ENCODE data around the gene QPCTL. TPM values are rescaled to one million over a fixed set of nuclear protein-coding genes. Genes with fewer than 3 reads are reported as not detected.
"Not testable (repeated sequence)": the region's sequence is repeated elsewhere in the genome, so short reads cannot be mapped to it uniquely, and the experiment has no call there.

QPCTL gene
- polyA plus RNA-seq, 1 donor: 9.6 TPM

DNA sequence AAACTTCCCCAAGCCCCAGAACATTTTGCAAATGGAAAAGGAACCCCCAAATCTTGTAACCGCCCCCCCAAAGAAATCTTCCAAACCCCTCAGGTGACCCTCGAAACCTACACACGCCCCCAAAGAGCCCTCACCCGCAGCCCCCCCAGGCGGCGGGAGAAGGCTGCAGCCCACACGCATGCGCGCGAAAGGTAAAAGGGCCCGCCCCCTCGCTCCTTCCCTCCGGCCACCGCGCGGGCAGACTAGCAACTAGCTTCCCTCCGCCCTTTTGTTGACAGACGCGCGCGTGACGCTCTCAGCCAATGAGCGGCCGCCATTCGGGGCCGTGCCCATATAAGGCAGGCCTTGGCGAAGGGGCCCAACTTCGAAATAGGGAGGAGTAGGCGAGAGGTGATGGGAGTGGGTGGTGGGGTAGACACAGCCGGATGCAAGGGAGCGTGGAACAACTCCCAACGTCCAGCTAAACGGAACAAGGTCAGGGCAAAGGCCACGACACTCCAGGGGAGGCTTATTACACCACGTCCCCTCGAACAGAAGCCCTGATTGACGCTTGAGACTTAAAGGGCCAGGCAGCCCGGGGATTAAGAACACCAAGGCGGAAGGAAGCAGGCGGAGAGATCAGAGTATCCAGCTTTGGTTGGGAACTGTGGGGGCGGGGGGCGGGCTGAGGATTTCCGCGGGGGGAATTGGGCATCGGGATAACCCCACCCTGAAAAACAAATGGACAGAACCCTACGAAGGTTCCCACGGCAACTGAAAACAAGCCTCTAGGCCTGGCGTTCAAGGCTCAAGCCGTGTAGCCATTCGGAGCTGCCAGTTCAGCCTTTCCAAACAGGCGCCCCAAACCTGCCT, 24.9 kb downstream of the QPCTL start:
- peak; percentile 99 for DNase-seq

DNA sequence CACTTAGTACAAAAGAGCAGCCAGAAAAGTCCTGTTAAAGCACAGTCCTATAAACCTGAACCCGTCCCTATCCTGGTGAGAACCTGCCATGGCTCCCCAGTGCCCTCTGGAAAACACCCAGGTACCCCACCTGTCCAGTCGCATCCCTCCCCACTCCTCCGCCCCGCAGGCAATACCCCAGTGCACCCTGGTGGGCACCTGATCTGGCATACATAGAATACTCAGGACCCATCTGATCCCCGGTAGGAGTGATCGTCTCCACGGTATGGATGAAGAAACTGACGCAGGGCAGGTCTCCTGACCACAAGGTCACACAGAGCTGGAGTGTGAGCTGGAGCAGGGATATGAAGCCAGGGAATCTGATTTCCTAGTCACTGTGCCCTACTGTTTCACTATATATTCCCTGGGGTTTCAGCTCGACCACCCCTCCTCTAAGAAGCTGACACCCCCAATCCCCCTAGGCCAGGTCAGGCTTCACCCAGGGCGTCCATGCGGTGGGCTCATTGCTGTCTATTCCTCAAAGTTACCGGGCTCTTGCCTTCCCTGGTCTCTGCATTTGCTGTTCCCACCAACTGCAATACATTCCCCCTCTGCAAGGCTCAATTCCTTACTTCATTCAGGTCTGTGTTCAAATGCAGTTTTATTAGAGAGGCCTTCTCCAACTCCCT, 25.7 kb downstream of the QPCTL start:
- no peak for DNase-seq

DNA sequence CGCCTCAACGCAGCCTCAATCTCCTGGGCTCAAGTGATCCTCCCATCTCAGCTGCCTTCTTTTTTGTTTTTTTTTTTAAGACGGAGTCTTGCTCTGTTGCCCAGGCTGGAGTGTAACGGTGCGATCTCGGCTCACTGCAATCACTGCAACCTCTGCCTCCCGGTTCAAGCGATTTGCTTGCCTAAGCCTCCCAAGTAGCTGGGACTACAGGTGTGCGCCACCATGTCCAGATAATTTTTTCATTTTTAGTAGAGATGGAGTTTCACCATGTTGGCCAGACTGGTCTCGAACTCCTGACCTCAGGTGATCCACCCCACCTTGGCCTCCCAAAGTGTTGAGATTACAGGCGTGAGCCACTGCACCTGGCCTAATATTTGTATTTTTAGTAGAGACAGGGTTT, 27.6 kb downstream of the QPCTL start:
- not testable (repeated sequence) for DNase-seq

DNA sequence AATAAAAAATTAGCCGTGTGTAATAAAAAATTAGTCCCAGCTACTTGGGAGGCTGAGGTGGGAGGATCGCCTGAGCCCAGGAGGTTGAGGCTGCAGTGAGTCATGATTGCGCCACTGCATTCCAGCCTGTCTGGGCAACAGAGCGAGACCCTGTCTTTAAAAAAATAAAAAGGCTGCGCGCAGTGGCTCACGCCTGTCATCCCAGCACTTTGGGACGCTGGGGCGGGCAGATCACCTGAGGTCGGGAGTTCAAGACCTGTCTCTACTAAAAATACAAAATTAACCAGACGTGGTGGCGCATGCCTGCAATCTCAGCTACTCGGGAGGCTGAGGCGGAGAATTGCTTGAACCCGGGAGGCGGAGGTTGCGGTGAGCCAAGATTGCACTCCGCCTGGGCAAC, 36.2 kb downstream of the QPCTL start:
- DNase-seq: not testable (repeated sequence)

DNA sequence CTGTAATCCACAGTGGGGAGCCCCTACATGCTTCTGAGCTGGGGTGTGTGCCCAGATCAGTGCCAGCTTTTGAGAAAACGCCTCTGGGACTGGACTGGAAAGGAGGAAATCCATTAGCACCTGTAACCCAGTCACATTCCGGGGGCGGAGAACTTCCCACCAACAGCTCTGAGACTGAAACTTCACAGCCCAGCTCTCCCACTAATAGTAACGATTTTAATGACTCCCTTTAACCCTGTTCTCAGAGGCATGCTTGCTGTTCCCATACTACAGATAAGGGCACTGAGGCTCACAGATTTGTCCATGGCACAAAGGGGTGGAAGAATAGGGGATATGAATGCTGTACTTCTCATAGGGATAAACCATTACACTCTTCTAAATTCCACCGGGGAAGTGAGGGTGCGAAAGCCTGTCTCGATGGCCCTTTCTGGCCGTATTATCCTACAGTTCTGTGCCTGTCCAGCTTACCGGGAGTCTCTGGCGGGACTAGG, 37.4 kb downstream of the QPCTL start:
- no peak for DNase-seq

DNA sequence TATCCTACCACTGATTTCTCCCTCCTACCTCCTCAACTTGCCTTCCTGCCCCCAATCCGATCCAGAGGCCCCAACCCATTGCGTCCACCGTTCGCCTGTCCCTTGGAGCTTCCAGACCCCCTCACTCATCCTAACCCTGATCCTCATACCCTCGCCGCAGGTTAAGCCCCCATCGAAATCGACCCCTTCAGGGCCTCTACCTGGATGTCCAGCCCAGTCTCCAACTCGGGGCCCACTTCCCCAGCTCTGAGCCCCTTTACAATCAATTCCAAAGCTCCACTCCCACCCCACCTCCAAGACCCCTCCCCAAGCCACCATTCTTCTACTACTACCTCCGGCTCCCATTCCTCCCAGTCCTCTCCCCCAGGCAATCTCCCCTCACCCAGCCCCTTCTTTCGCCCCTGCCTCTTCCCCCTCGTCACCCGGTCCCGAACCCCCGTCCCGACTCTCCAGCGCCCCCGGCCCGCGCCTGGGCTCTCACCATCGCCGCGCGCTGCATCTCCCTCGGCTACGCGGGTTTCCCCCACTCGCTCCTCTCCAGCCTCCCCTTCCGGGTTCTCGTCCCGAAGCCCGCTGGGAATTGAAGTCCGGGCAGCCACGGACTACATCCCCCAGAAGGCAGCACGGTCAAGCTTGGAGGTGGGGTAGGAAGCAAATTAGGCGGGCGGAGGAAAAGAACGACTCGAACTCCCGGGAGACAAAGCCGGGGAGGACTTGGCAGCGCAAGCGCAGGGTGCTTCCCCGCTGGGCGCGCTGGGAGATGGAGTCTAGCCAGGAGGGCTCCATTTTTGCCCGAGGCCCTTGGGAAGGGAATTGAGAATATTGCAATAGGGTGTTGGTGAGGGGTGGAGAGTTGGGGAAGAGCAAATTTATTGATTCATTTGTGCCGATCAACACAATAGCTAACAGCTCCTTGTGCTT, 38.2 kb downstream of the QPCTL start, which contains the start of gene FBXO46:
TSS of gene FBXO46 (minus strand) at position 529 of the 921 bp plus-strand sequence. CDS start 17,401 bp downstream, outside the sequence.
- DNase-seq: peak; percentile 97

DNA sequence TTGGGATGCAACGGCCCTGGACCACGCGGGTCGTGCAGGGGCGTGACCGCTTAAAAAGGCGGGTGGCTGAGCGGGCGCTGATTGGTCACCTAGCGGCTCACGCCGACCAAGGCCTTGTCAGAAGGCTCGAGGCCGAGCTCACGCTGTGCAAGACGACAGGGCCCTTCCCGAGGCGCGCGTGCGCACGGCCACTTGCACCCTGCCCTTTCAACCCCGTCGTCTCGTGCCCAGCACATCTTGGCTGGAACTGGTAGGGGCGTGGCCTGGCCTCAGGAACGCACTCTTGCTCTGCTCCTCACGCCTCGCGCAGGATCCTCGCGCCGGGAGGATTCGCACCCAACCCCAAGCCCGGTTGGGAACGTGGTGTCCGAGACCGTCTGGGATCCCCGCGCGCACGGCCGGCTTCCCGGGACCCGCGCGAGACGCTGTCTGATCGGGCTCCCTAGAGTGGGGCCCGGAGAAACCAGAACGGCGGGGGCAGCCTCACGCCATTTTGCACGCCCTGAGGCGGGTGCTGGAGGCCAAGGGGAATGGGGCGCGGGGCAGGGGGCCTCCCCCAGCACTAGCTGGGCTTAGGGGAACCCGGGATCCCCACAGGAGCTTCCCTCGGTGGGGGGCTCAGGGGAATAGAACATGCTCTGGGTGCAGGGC, 40.8 kb downstream of the QPCTL start, which contains the start of gene MEIOSIN:
TSS of gene MEIOSIN (plus strand) at position 280 of the 651 bp plus-strand sequence. CDS start 1,938 bp downstream, outside the sequence.
- DNase-seq: no peak

DNA sequence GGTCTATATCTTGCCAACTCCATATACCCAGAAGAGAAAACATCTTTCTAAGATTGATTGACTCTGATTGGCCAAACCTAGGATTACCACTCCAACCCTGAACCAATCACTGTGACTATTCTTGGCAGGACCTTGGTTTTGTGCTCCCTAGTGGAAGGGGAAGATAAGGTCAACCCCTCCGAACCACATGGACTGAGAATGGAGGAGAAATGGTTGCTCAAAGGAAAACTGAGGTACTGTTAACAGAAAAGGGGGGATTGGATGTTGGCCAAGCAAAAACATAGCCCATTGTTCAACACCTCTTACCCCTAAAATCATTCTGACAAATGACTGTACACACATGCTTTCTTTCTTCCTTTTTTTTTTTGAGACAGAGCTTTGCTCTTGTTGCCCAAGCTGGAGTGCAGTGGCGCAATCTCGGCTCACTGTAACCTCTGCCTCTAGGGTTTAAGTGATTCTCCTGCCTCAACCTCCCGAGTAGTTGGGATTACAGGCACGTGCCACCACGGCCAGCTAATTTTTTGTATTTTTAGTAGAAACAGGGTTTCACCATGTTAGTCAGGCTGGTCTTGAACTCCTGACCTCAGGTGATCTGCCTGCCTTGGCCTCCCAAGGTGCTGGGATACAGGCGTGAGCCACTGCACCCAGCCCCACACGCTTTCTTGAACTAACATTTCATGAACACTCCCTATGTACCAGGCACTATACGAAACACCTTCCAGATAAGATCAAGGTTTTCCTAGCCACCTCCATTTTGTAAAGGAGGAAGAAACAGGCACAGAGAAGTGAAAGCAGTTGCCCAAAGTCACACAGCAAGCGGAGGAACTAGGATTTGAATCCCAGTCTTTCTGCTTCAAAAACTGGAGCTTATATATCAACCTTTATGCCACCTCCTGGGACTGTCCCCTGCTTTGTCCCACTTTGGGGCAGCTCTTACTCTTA, 47.3 kb downstream of the QPCTL start:
- no peak for DNase-seq

DNA sequence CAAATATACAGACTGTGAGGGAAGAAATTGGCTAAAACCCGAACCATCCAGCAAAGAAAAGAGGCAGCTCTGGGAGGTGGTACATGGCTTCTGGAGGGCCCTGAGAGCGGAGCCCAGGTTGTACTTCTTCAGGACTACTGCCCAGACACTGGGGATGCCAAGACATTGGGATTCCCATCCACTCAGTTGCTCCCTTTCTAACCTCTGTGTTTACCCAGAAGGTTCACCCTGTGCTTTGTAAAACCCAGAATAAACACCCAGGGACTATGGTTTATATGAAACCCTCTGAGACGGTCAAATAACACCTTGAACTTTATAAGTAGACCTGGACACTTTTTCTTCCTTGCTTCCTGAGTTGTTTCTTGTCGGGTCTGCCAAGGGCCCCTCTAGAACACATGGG, 50.5 kb downstream of the QPCTL start:
- DNase-seq: no peak

DNA sequence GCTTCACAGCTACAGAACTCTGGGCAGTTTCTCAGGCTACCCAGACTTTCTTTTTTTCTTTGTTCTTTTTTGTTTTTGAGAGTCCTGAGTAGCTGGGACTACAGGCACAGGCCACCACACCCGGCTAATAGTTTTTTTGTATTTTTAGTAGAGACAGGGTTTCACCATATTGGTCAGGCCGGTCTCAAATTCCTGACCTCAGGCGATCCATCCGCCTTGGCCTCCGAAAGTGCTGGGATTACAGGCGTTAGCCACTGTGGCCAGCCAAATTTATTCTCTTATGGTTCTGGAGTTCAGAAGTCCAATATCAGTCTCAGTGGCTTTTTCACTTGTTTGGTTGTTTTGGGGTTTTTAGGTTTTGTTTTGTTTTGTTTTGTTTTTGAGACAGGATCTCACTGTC, 53.1 kb downstream of the QPCTL start:
- no peak for DNase-seq

DNA sequence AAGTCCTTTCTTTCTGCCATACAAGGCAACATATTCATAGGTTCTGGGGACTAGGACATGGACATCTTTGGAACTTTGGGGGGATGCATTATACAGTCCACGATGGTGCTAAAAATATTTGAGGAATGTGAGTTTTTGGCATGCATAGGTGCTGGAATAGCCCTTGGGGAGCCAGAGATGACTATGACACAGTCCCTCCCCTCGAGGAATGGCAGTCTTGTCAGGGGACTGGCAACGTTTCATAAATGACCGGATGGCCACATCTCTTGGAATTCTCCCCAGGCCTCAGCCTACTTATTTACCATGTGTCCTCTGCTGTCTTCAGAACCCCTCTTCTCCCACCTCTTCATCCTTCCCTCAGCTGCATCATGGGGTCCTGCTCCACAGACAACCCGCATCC, 54.4 kb downstream of the QPCTL start:
- no peak for DNase-seq

DNA sequence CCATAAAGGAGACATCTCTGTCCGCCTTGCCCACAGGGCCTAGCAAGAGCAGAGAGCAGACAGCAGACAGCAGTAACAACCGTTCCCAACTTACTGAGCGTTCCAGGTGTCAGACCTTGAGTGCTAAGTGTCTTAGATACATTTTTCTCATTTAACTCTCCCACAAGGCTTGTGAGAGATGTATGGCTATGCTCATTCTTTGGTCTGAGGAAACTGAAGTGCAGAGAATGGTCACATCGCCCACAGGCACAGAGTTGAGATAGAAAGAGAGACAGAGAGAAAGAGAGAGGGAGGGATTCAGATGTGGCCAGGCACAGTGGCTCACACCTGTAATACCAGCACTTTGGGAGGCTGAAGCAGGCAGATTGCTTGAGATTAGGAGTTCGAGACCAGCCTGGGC, 55.0 kb downstream of the QPCTL start:
- no peak for DNase-seq

DNA sequence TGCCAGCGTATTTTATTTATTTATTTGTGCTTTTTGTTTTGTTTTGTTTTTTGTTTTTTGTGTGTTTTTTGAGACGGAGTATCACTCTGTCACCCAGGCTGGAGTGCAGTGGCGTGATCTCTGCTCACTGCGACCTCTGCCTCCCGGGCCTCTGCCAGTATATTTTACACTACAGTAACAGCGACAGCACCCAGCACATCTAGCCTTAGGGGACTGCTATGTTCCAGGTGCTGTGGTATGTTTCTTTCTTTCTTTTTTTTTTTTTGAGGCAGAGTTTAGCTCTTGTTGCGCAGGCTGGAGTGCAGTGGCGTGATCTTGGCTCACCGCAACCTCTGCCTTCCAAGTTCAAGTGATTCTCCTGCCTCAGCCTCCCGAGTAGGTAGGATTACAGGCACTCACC, 59.0 kb downstream of the QPCTL start:
- DNase-seq: not testable (repeated sequence)

DNA sequence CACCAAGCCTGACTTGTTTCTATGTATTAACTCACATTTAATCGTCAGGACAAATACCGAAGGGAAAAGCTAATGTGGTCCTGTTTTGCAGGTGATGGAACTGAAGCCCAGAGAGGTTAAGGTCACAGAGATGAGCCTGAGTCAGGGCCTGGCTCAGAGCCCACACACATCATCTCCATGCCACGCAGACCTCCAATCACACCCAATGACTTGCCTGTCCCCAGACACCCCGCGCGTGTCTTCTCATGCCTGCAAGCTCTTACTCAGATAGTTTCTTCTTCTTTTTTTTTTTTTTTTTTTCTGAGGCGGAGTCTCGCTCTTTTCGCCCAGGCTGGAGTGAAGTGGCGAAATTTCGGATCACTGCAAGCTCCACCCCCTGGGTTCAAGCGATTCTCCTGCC, 60.2 kb downstream of the QPCTL start:
- DNase-seq: no peak

DNA sequence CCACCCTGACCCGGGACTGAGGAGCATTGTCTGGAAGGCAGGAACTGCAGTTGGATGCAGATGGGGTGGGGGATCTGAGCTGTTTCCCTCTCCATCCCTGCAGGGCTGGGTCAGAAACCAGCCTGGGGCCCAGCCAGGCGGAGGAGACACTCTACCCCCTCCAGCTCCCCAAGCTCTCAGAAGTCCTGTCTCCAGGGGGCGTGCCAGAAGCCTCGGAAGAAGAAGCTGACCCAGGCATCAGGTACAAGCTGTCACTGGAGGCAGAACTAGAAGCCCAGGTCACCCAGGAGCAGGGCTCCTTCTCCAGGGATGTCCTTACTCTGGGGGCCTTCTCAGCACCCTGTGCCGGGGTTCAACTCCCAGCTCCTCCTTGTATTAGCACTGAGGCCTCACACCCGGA, 61.1 kb downstream of the QPCTL start:
- no peak for DNase-seq

Other genes with a start within 250 kb of the QPCTL start
- 95.9 TPM for gene FOSB, start 224.7 kb upstream of the QPCTL start, polyA plus RNA-seq (ENCODE audit: insufficient read length)
- gene RTN2, start 195.6 kb upstream of the QPCTL start, polyA plus RNA-seq (ENCODE audit: insufficient read length): 8.1 TPM
- 0.27 TPM for gene PPM1N, start 194.2 kb upstream of the QPCTL start, polyA plus RNA-seq (ENCODE audit: insufficient read length)
- 49.3 TPM for gene VASP, start 185.2 kb upstream of the QPCTL start, polyA plus RNA-seq (ENCODE audit: insufficient read length)
- gene OPA3, start 107.9 kb upstream of the QPCTL start, polyA plus RNA-seq (ENCODE audit: insufficient read length): 11.2 TPM
- gene GPR4, start 90.5 kb upstream of the QPCTL start, polyA plus RNA-seq (ENCODE audit: insufficient read length): 5.2 TPM
- gene EML2, start 53.3 kb upstream of the QPCTL start, polyA plus RNA-seq (ENCODE audit: insufficient read length): 23.0 TPM
- gene GIPR, start 24.4 kb upstream of the QPCTL start, polyA plus RNA-seq (ENCODE audit: insufficient read length): 0.85 TPM
- 253 TPM for gene SNRPD2, start 713 bp upstream of the QPCTL start, polyA plus RNA-seq (ENCODE audit: insufficient read length)
- gene FBXO46, start 38.2 kb downstream of the QPCTL start, polyA plus RNA-seq (ENCODE audit: insufficient read length): 16.3 TPM
- gene MEIOSIN, start 40.8 kb downstream of the QPCTL start, polyA plus RNA-seq (ENCODE audit: insufficient read length): not detected
- 12.2 TPM for gene SIX5, start 76.6 kb downstream of the QPCTL start, polyA plus RNA-seq (ENCODE audit: insufficient read length)
- gene DMPK, start 89.8 kb downstream of the QPCTL start, polyA plus RNA-seq (ENCODE audit: insufficient read length): 71.9 TPM
- gene DMWD, start 100.2 kb downstream of the QPCTL start, polyA plus RNA-seq (ENCODE audit: insufficient read length): 36.6 TPM
- not detected for gene RSPH6A, start 122.6 kb downstream of the QPCTL start, polyA plus RNA-seq (ENCODE audit: insufficient read length)
- gene SYMPK, start 170.5 kb downstream of the QPCTL start, polyA plus RNA-seq (ENCODE audit: insufficient read length): 75.1 TPM
- 0.12 TPM for gene FOXA3, start 171.7 kb downstream of the QPCTL start, polyA plus RNA-seq (ENCODE audit: insufficient read length)
- 14.5 TPM for gene IRF2BP1, start 193.5 kb downstream of the QPCTL start, polyA plus RNA-seq (ENCODE audit: insufficient read length)
- 4.0 TPM for gene MYPOP, start 209.9 kb downstream of the QPCTL start, polyA plus RNA-seq (ENCODE audit: insufficient read length)
- gene NANOS2, start 222.1 kb downstream of the QPCTL start, polyA plus RNA-seq (ENCODE audit: insufficient read length): not detected

All from left kidney (tissue), 2 donors.